Naive thymus-derived CD8-positive, alpha-beta T cell (primary cell): Measurements from ENCODE around the gene ADAMTS7. TPM values are rescaled to one million over a fixed set of nuclear protein-coding genes. Genes with fewer than 3 reads are reported as not detected.
"Not testable (repeated sequence)": the region's sequence is repeated elsewhere in the genome, so short reads cannot be mapped to it uniquely, and the experiment has no call there.

Source experiments
- ATAC-seq, 2 donors: fragments of 150-1000 bp; cut with Tn5 transposase in 1 of 2; sonication (Bioruptor Pico), chemical (Tn5 transposase) in 1 of 2; 1 replicate in 1 of 2; 2 replicates in 1 of 2; pipeline ENCODE4 v1.10.0; 2021; ENCODE audit warnings: mild to moderate bottlenecking in 2 of 2, moderate library complexity in 2 of 2
- POLR2A ChIA-PET: fragments of 350-600 bp; sonication (Branson Sonifier 250); formaldehyde crosslinking; loops from one replicate; lab custom pipeline; 2021; ENCODE audit warnings: antibody characterized with exemption; lab: Charles Lee
- DNase-seq, 10 donors: peaks; one replicate each; pipeline versions ENCODE4 v3.0.0 to v3.0.0-alpha.2; 2020 to 2022
- H3K27ac Mint-ChIP-seq, 10 donors: one replicate each; pipeline ENCODE4 v1.8.0; 2020 to 2022; ENCODE audit warnings: mild to moderate bottlenecking in 10 of 10, mixed read lengths in 10 of 10, moderate library complexity in 4 of 10, inconsistent platforms in 1 of 10
- H3K27me3 Mint-ChIP-seq, 5 donors: one replicate each; pipeline ENCODE4 v1.8.0; 2021 to 2022; ENCODE audit warnings: mixed read lengths in 5 of 5
- H3K36me3 Mint-ChIP-seq, 3 donors: one replicate each; pipeline ENCODE4 v1.8.0; 2020 to 2022; ENCODE audit warnings: mixed read lengths in 3 of 3, mild to moderate bottlenecking in 2 of 3, inconsistent platforms in 1 of 3
- H3K4me1 Mint-ChIP-seq, 4 donors: one replicate each; pipeline ENCODE4 v1.8.0; 2021 to 2022; ENCODE audit warnings: mixed read lengths in 4 of 4
- H3K4me3 Mint-ChIP-seq, 10 donors: one replicate each; pipeline ENCODE4 v1.8.0; 2020 to 2022; ENCODE audit warnings: mild to moderate bottlenecking in 10 of 10, mixed read lengths in 10 of 10, moderate library complexity in 6 of 10, inconsistent platforms in 1 of 10
- H3K9me3 Mint-ChIP-seq, 9 donors: one replicate each; pipeline ENCODE4 v1.8.0; 2020 to 2022; ENCODE audit warnings: mixed read lengths in 9 of 9, mild to moderate bottlenecking in 3 of 9, inconsistent platforms in 1 of 9, moderate library complexity in 1 of 9
- polyA plus RNA-seq, 3 donors: library from polyadenylated mRNA; unstranded; fragments of 300-500 nt; fragmentation: Illumina TruSeq; gene quantifications; one replicate each; pipeline ENCODE4 v1.2.3, GENCODE V29; 2021
- total RNA-seq, 8 experiments: library from RNA in 2 of 8; stranded (reverse) in 2 of 8; gene quantifications; one replicate each; pipeline ENCODE4 v1.2.3 and lab custom pipeline; 2021 to 2026

Gene ADAMTS7
- total and polyA plus RNA-seq, 5 experiments from 2014 or later = 0.16 to 0.31 TPM; not detected in 3

DNA sequence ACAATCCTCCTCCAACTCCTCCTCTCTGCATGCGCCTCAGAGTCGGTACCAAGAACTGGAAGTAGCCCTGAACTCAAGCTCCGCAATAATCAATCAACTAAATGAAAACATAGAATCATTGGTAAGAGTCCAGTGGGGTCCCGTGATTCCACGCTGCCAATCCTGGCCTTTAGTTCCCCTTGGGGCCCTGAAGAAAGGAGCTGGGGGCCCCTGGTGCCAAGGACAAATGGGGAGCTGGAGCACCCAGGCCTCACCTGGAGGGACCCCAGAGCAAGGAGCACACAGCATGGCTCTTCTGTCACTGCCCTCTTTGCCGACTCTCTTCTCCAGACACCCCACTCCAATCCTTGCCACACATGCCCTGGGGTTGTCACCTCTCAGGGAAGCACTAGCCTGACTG, 80.3 kb downstream of the ADAMTS7 start:
- Mint-ChIP-seq H3K36me3 (no peaks in the 10 kb centered on the region), H3K9me3 (no peaks in the 10 kb centered on the region), H3K4me1 (no peaks in the 10 kb centered on the region), H3K27ac (peak overlapping the region in 1 of 10 donors; percentile 1), H3K27me3 (peaks cover 0 to 16% (median 10%) of the 10 kb centered on the region in 5 donors), H3K4me3 (no peak overlapping the region)
- no peak for ATAC-seq
- no peak for DNase-seq
- POLR2A ChIA-PET = no interaction called here

DNA sequence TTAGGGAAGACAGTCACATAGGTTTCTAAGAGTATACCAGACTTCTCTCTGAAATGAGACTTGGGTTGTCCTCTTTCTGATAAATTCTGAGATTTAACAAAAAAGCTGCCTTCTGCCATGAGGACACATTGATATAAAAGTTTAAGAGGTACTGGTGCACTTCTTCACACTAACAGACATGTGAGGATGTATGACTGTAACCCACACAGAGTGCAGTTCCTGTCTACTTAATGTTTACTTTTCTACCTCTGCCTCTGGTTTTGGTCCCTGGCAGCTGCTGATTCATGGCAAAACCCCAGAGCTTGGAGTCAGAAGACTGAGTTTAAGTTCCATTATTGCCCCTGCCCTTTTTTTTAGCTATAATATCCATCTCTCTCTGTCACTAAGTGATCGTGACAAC, 82.8 kb downstream of the ADAMTS7 start:
- H3K4me1 Mint-ChIP-seq, H3K4me3 Mint-ChIP-seq, DNase-seq, H3K9me3 Mint-ChIP-seq, POLR2A ChIA-PET, H3K27me3 Mint-ChIP-seq, H3K36me3 Mint-ChIP-seq, ATAC-seq: not testable (repeated sequence)
- peak overlapping the region in 2 of 10 donors; percentile 16 to 21 for H3K27ac Mint-ChIP-seq

DNA sequence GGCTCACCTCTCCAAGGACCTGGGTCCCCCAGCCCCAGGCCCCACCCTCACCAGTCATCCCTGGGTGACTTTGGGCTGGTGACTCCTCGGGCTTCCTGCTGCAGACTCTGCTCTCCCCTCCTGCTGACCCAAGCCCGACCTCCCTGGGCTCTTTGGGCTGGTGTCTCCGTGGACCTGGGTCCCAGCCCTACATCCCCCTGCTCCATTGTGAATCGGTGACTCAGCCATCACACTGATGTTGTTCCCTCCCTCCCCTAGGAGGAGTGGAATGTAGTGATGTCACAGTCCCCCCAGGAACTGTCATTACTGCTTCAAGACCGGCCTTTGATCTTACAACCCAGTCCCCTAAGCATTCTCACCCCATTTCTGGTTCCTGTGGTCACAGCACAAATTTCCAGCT, 83.7 kb downstream of the ADAMTS7 start:
- Mint-ChIP-seq H3K27ac (peak overlapping the region in 1 of 10 donors; percentile 21), H3K36me3 (no peaks in the 10 kb centered on the region), H3K27me3 (peaks cover 0 to 1% (median 0%) of the 10 kb centered on the region in 5 donors), H3K9me3 (no peaks in the 10 kb centered on the region), H3K4me1 (no peaks in the 10 kb centered on the region), H3K4me3 (peak overlapping the region in 1 of 10 donors; percentile 44)
- ATAC-seq (no peak), DNase-seq (no peak)
- POLR2A ChIA-PET = no interaction called here

DNA sequence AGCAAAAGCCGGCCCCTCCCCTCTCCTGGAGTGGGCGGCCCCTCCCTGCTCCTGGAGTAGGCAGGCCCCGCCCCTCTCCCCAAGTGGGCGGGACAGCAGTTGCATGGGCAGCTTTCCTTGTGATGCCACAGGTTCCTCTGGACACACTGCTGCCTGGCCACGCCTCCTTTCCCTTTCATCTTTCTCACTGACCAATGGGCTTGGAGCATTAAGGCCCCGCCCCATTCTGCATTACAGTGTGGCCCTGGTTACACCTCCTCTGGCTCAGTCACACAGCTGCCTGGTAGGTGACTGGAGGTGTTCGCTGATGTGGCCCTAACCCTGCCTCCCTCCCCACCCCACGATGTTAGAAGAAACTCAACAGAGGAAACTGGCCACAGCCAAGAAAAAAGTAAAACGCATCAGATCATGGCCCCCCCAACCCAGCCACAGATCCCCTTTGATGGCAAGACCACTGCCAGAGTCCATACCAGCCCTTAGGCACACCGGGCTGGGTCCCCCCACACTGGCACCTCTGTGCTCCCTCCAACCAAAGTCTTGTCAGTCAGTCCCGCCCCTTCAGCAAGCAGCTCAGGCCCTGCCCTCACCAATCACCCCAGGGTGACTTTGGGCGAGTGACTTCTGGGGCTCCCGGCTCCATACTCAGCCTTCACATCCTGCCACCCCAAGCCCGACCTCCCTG, 84.3 kb downstream of the ADAMTS7 start:
- POLR2A ChIA-PET = no interaction called here
- ATAC-seq = no peak
- peak overlapping the region in 1 of 10 donors; percentile 44 for H3K4me3 Mint-ChIP-seq
- no peaks in the 10 kb centered on the region for H3K9me3 Mint-ChIP-seq
- DNase-seq = no peak
- H3K4me1 Mint-ChIP-seq = no peaks in the 10 kb centered on the region
- H3K27ac Mint-ChIP-seq = peak overlapping the region in 1 of 10 donors; percentile 89
- peaks cover 0 to 1% (median 0%) of the 10 kb centered on the region in 3 donors for H3K36me3 Mint-ChIP-seq
- H3K27me3 Mint-ChIP-seq = peaks cover 0 to 3% (median 0%) of the 10 kb centered on the region in 5 donors

DNA sequence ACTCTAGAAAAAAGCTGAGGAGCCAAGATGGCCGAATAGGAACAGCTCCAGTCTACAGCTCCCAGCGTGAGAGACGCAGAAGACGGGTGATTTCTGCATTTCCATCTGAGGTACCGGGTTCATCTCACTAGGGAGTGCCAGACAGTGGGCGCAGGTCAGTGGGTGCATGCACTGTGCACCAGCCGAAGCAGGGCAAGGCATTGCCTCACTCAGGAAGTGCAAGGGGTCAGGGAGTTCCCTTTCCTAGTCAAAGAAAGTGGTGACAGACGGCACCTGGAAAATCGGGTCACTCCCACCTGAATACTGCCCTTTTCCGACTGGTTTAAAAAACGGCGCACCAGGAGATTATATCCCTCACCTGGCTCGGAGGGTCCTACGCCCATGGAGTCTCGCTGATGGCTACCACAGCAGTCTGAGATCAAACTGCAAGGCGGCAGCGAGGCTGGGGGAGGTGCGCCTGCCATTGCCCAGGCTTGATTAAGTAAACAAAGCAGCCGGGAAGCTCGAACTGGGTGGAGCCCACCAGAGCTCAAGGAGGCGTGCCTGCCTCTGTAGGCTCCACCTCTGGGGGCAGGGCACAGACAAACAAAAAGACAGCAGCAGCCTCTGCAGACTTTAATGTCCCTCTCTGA, 91.3 kb downstream of the ADAMTS7 start:
- H3K27me3 Mint-ChIP-seq = peaks cover 13 to 31% (median 27%) of the 10 kb centered on the region in 5 donors
- ATAC-seq, H3K4me3 Mint-ChIP-seq, H3K4me1 Mint-ChIP-seq, H3K9me3 Mint-ChIP-seq, H3K27ac Mint-ChIP-seq, DNase-seq, POLR2A ChIA-PET, H3K36me3 Mint-ChIP-seq: not testable (repeated sequence)

DNA sequence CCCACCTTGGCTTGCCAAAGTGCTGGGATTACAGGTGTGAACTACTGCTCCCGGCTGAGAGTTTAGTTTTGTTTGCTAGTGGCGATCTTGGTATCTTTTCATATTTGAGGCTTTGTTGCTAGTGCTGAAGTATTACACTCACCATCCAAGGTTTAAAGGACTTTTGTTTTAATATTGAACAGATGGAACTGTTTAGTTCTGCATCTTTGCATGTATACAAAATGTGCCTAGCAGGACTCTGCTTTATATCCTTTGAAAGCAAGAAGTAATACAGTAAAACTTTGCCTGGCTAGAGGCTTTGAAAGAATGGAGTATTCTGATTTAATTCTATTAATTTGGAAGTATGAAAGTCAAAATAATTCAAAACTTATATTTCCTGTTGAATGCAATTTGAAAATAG, 92.4 kb downstream of the ADAMTS7 start:
- Mint-ChIP-seq H3K4me1 (no peaks in the 10 kb centered on the region), H3K27ac (no peak overlapping the region), H3K36me3 (peaks cover 0 to 6% (median 0%) of the 10 kb centered on the region in 3 donors), H3K27me3 (peaks cover 13 to 31% (median 27%) of the 10 kb centered on the region in 5 donors), H3K9me3 (peaks cover 0 to 7% (median 0%) of the 10 kb centered on the region in 9 donors), H3K4me3 (no peak overlapping the region)
- ATAC-seq (no peak), DNase-seq (no peak)
- POLR2A ChIA-PET = no interaction called here

DNA sequence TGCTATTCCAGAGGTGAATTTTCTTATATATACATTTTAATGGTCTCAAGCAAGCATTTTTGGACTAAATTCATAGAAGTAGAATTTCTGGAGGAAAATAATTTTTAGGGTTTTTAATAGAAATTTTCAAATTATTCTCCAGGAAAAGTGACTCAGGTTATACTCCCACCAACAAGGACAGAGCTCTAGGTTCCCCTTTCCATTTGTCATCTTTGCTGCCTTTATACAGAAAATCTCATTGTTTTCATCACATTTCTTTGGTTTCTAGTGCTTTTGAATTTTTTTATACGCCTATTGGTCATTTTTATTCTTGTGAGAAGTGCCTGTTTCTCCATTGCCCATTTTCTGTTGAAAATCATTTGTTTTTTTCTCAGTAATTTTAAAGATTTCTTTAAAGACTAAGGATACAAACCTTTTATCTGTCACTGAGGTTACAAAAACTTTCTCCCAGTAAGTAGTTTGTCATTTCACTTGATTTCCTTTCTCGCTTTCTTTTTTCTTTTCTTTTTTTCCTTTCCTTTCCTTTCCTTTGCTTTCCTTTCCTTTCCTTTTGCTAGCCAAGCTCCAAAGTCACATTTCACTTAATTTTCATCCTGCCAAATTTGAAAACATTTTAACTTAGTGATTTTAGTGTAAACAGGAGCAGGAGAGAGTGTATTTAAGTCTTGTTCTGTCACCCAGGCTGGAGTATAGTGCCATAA, 93.2 kb downstream of the ADAMTS7 start:
- no peak for DNase-seq

DNA sequence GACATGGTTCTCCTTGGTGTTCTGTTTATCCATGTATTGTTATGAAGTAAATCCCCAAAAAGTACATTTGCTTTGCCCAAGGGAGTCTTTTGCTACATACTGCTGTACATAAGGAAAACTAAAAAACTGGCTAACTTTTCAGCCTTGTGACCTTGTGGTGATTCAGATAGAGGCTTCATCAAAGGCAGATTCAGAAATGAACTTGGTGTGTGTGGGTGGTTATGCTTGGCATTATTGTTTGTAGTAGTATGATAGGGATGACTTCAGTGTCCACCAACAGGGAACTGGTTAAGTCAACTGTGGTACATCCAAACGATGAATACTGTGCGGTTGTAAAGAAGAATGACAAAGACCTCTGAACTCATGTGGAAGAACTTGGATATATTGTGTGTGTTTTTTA, 94.6 kb downstream of the ADAMTS7 start:
- peaks cover 13 to 31% (median 27%) of the 10 kb centered on the region in 5 donors for H3K27me3 Mint-ChIP-seq
- ATAC-seq (no peak), DNase-seq (no peak)
- POLR2A ChIA-PET = no interaction called here
- no peaks in the 10 kb centered on the region for H3K4me1 Mint-ChIP-seq
- H3K4me3 Mint-ChIP-seq = no peak overlapping the region
- no peak overlapping the region for H3K27ac Mint-ChIP-seq
- H3K9me3 Mint-ChIP-seq = peaks cover 0 to 7% (median 0%) of the 10 kb centered on the region in 9 donors
- H3K36me3 Mint-ChIP-seq = peaks cover 0 to 4% (median 0%) of the 10 kb centered on the region in 3 donors

More for the DNA sequence above, 93.2 kb downstream of the ADAMTS7 start:
- no peak for ATAC-seq
- H3K9me3 Mint-ChIP-seq = peaks cover 0 to 7% (median 0%) of the 10 kb centered on the region in 9 donors
- H3K4me1 Mint-ChIP-seq = no peaks in the 10 kb centered on the region
- POLR2A ChIA-PET = no interaction called here
- H3K27me3 Mint-ChIP-seq = peaks cover 13 to 31% (median 27%) of the 10 kb centered on the region in 5 donors
- H3K4me3 Mint-ChIP-seq = no peak overlapping the region
- peak overlapping the region in 1 of 10 donors; percentile 81 for H3K27ac Mint-ChIP-seq
- peaks cover 0 to 6% (median 0%) of the 10 kb centered on the region in 3 donors for H3K36me3 Mint-ChIP-seq

DNA sequence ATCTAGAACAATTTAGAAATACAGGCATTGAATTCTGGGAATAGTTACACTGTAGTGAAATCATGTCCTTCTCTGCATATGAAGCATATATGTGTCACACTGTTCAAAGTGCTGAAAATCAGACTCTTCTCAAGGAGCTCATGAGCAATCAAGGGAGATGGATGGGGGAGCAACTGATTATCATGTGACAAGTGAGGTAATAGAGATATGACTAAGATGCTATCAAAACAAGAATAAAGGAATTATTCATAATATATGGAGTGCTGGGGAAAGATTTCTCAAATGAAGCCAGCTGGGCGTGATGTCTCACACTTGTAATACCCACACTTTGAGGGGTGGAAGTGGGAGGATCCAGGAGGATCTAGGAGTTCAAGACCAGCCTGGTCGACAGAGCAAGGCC, 95.3 kb downstream of the ADAMTS7 start:
- peaks cover 0 to 7% (median 0%) of the 10 kb centered on the region in 9 donors for H3K9me3 Mint-ChIP-seq
- POLR2A ChIA-PET = no interaction called here
- no peak for DNase-seq
- no peaks in the 10 kb centered on the region for H3K4me1 Mint-ChIP-seq
- no peak overlapping the region for H3K27ac Mint-ChIP-seq
- no peak for ATAC-seq
- H3K27me3 Mint-ChIP-seq = peaks cover 13 to 31% (median 27%) of the 10 kb centered on the region in 5 donors
- peaks cover 0 to 4% (median 0%) of the 10 kb centered on the region in 3 donors for H3K36me3 Mint-ChIP-seq
- H3K4me3 Mint-ChIP-seq = no peak overlapping the region

DNA sequence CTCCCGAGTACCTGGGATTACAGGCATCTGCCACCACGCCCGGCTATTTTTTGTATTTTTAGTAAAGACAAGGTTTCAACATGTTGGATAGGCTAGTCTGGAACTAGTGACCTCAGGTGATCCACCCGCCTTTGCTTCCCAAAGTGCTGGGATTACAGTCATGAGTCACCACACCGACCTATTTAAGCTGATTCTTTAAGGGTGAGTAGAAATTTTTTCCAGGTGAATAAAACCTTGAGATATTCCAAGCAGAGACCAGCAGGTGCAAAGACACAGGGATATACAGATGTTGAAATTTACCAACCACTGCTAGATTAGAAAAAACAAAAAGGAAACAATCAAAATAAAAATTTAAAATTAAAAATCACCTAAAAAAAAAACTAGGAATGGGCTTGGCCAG, 95.8 kb downstream of the ADAMTS7 start:
- Mint-ChIP-seq H3K27ac (no peak overlapping the region), H3K36me3 (peaks cover 0 to 4% (median 0%) of the 10 kb centered on the region in 3 donors), H3K27me3 (peaks cover 13 to 31% (median 27%) of the 10 kb centered on the region in 5 donors), H3K4me1 (no peaks in the 10 kb centered on the region), H3K4me3 (no peak overlapping the region), H3K9me3 (peaks cover 0 to 7% (median 0%) of the 10 kb centered on the region in 9 donors)
- no peak for ATAC-seq
- POLR2A ChIA-PET = no interaction called here
- DNase-seq = no peak

DNA sequence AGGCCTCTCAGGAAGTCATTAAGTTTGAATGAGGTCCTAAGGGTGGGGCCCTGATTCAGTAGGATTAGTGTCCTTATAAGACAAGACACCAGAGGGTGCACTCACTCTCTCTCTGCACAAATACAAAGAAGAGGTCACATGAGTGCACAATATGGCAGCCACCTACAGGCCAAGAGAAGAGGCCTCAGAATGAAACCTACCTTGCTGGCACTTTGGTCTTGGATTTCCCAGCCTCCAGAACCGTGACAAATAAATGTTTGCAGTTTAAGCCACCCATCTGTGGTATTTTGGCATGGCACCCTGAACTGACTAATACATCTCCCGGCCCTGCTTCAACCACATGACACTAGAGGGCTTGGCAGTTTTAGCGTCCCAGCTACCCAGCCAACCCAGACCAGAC, 96.4 kb downstream of the ADAMTS7 start:
- peaks cover 0 to 7% (median 0%) of the 10 kb centered on the region in 9 donors for H3K9me3 Mint-ChIP-seq
- ATAC-seq = no peak
- H3K27ac Mint-ChIP-seq = no peak overlapping the region
- DNase-seq = no peak
- POLR2A ChIA-PET = no interaction called here
- no peak overlapping the region for H3K4me3 Mint-ChIP-seq
- peaks cover 16 to 31% (median 29%) of the 10 kb centered on the region in 5 donors for H3K27me3 Mint-ChIP-seq
- H3K4me1 Mint-ChIP-seq = no peaks in the 10 kb centered on the region
- peaks cover 0 to 4% (median 0%) of the 10 kb centered on the region in 3 donors for H3K36me3 Mint-ChIP-seq

DNA sequence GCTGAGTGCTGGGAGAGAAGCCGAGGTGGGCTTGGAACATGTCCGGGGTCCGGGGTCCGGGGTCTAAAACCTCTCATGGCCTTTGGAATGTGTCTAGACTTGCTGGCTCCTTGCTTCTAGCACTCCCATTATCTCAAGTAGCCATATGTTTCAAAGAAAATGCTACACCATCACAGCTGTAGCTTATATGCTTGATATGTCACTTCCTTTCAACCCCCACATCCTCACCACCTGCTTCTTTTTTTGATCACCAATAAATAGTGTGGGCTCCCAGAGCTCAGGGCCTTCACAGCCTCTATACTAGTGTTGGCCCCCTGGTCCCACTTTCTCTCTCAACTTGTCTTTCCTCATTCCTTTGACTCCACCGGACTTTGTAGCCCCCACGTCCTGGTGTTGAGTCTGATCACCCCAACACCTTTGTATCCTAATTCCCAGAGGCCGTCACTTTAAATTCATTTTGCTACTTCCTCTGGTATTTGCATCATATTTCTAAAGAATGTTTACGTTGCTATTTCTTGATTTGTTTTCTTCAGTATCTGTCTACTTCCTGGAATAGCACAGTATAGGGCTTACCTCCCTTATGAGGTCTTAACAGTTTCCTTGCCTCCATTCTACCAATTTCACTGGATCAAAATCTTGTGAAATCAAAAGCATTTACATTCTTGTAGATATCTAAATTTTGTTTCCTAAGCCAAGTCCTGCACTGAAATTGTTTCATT, 98.3 kb downstream of the ADAMTS7 start:
- ATAC-seq = no peak
- Mint-ChIP-seq H3K4me1 (peaks cover 0 to 9% (median 2%) of the 10 kb centered on the region in 4 donors), H3K36me3 (peaks cover 0 to 4% (median 0%) of the 10 kb centered on the region in 3 donors), H3K4me3 (no peak overlapping the region), H3K27me3 (peaks cover 12 to 28% (median 14%) of the 10 kb centered on the region in 5 donors), H3K9me3 (peaks cover 0 to 7% (median 0%) of the 10 kb centered on the region in 9 donors), H3K27ac (peak overlapping the region in 1 of 10 donors; percentile 11)
- DNase-seq = no peak
- POLR2A ChIA-PET = no interaction called here
